ENCODE measurements around the gene STAT5B. TPM values are rescaled to one million over a fixed set of nuclear protein-coding genes. Genes with fewer than 3 reads are reported as not detected.

STAT5B gene
- polyA plus RNA-seq, 3 donors: 37.5 to 39.2 (median 37.6) TPM

- no peak for DNase-seq (ENCODE audit: low read depth in 3 of 3, low spot score in 2 of 3)
Measured at GRCh38 chr17:42286411-42287221, 10.4 kb upstream of the STAT5B start.

DNA sequence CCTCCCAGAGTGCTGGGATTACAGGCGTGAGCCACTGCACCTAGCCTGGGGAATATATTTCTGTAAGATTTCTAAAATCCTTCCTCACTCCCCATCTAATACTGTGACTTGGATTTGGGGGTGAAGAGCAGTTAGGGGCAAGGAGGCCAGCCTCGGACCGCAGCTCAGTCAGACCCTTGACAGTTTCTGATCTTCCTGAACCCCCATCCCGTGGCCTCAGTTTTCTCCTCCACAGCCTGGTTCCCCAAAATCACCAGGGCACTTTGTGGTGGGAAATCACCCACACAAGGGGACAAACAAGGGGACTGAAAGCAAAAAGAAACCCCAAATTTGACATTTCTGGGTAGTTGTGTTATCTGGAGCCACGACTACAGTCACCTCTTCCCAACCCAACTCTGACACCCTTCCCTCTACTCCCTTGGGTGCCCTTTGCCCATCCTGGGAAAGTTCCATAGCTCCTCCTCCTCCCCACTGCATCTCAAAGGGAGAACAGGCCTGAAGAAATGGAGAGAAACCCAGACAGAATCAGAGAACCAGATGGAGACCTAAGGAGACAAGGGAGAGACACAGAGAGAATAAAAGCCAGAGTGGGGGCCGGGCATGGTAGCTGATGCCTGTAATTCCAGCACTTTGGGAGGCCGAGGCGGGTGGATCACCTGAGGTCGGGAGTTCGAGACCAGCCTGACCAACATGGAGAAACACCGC lies 9.3 kb upstream of the STAT5B start:
- DNase-seq (ENCODE audit: low read depth in 3 of 3, low spot score in 2 of 3): no peak

DNA sequence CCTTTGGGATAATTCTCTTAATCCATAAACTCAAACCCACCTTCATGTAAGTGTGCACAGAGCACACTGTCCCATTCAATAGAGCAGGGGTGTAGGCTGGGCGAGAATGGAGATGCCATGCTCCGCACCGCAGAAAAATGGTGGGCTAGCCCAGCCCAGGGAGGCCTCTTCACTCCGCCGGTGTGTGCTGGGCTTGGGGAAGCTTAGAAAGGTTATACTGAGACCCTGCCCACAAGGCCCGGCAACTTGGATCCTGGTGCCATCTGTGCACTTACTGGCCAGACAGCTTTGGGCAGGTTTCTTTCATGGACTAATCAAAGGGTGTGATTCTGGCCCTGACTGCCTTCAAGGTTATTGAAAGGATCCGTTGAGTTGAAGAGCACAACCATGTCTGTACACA lies 8.4 kb upstream of the STAT5B start:
- DNase-seq (ENCODE audit: low read depth in 3 of 3, low spot score in 2 of 3): no peak

DNA sequence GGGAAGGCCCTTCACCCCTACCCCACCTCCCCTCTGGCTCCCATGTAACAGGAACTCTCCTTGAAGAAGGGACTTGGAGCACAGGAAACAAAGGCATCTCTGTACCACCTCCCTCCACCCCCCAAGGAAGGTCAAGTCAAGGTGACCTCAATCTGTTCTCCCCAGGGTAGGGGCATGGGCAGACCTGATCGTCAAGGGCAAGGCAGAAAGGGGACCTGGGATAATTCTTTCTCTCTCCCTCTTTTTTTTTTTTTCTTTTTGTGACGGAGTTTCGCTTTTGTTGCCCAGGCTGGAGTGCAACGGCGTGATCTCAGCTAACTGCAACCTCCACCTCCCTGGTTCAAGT lies 7.8 kb upstream of the STAT5B start:
- no peak for DNase-seq (ENCODE audit: low read depth in 3 of 3, low spot score in 2 of 3)

DNA sequence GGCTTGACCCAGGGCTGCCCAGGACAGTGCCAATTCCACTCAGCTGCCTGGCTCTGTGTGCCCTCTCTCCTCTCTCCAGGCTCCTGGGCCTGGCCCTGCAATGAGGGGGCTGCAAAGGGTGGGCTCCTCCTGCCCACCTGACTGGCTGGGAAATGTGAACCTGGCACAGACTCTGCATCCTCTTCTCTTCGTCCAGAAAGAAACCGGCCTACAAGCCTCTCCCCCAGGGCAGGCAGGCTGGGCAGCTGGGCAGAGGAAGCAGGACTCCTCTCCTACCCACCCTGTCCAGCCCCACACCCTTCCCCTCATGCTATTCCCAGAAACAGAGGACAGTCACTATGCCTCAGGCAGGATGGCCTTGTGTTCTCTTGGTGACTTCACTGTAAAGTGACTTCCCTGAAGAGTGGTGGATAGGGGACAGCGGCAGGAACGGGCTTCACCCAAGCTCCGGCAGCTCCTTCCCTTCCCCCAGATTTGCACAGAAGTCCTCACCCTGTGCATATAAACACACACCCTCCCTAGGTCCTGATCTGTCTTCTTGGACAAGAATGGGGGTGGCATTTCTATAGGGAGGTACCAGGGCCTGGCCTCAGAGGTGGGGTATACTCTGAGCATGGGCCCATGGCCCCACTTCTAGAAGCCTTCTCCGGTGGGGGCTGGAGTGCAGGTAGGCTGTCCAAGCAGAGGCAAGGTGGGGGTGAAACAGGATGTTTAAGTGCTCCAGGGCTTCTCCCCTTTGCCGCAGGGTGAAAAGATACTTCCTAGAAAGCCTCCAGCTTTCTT lies 7.2 kb upstream of the STAT5B start:
- DNase-seq (ENCODE audit: low read depth in 3 of 3, low spot score in 2 of 3): no peak

GRCh38 chr17:42282478-42283080 lies 6.4 kb upstream of the STAT5B start:
- DNase-seq (ENCODE audit: low read depth in 3 of 3, low spot score in 2 of 3): no peak

DNA sequence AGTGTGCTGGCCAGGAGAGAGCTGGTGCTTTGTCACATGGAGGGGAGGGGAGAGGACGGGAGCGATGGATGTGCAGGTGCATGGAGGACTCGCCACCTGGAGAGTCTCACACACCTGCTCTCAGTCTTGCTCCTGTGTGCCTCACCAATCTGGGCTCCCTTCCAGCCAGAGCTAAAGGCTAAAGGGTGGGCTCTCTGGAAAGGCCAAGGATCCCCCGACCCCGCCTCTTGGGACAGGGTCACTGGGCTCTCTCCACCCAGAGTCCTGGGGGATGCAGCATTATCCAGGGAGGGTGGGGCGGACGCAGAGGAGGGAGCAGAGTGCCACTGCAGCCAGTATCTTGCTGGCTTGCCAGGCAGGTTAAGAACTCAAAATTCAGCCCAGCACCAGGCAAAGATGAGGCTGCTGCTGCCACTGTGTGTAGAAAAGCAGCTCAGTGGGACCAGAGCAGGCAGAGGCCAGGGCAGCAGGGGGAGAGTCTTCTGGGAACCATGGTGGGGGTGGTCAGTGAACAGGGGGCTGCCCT lies 5.4 kb upstream of the STAT5B start:
- no peak for DNase-seq (ENCODE audit: low read depth in 3 of 3, low spot score in 2 of 3)

DNA sequence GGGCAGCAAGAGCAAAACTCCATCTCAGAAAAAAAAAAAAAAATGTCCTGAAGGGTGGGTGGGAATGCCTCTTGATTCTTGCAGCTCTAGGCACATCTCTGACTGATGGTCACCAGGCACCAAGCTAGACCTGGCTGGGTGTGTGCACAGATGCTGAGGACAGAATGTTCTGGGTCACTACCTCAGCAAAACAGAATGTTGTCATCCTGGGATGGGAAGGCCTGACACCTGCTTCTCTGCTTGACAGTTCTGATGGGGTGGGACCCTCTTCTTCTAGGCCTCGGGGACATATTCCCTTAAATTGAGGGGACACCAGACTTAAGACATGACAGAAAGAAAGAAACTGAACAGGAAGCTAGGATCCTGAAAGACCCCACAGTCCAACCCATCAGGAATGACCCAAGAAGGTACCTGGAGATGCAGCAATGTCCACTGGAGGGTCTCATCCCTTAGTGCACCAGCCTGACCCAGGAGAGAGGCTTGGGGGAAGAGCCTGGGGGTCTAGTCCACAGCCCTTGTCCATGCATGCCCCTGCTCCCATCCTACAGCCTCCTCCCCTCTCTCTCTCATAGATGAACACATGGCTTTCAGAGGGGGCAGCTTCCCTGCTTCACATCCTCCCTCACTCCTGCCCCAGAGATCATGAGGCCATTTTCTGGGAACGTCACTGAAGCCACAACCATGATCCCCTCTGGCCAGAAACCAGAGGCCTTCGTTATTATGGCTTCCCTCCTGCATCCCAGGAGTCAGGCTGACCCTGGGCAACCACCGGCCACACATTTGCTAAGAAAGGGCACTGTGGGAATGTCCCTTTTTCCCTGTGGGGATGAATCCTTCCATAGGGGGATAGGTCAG lies 3.8 kb upstream of the STAT5B start:
- no peak for DNase-seq (ENCODE audit: low read depth in 3 of 3, low spot score in 2 of 3)

- no peak for DNase-seq (ENCODE audit: low read depth in 3 of 3, low spot score in 2 of 3)
Measured at GRCh38 chr17:42277342-42277712, 1.1 kb upstream of the STAT5B start.

DNA sequence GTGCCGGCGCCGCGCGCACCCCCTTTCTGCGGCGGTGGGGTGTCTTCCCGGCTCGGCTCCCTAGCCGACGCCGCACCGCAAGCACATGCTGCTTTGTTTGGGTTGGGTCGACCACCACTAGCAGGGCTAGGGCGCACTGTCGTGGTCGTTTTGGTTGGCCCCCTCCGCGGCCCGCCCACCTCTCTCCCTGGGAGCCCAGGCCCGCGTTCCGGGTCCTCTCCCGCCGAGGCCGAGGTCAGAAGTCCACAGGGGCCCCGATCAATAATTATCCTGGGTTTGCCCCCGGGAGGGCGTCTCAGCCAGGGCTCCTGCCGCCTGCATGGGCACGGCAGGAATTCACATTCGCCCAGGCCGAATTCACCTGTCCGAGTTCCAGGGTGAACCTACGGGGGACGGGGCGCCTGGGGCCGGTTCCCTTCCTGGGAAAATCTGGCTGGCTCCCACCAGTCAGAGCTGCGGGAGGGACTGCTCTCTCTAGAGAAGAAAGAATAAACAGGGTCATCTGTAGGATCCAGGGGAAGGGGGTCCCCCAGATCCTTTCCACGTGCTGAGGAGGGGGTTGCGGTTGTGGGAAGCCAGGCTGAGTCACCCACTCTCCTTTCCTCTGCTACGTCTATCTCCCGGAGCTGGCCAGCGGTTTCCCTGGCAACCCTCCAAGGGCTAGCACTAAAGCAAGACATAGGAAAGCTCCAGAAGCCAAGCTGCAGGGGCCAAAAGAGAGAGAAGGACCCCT lies 584 bp upstream of the STAT5B start:
- DNase-seq (ENCODE audit: low read depth in 3 of 3, low spot score in 2 of 3): peak in 1 of 3 donors; percentile 23

GRCh38 chr17:42275527-42276358 lies 448 bp downstream of the STAT5B start:
- peak in 1 of 3 donors; percentile 23 for DNase-seq (ENCODE audit: low read depth in 3 of 3, low spot score in 2 of 3)

- DNase-seq (ENCODE audit: low read depth in 3 of 3, low spot score in 2 of 3): no peak
Measured at GRCh38 chr17:42274812-42275526, 1.2 kb downstream of the STAT5B start.

DNA sequence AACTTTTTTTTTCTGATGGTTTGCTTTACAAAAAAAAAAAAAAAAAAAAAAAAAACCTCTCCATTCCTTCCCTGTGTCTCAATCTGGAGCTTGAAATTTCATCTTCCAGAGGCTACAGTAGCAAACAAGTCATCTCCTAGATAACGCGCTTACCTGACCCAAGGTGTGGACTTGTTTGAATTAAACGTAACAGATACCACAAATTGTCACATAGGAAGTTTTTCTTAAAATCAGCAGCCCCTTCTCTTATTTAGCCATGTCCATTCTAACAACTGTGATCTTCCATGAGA lies 2.0 kb downstream of the STAT5B start:
- DNase-seq (ENCODE audit: low read depth in 3 of 3, low spot score in 2 of 3): no peak

- no peak for DNase-seq (ENCODE audit: low read depth in 3 of 3, low spot score in 2 of 3)
Measured at GRCh38 chr17:42273474-42274252, 2.5 kb downstream of the STAT5B start.

GRCh38 chr17:42272162-42272907 lies 3.9 kb downstream of the STAT5B start:
- DNase-seq (ENCODE audit: low read depth in 3 of 3, low spot score in 2 of 3): no peak

DNA sequence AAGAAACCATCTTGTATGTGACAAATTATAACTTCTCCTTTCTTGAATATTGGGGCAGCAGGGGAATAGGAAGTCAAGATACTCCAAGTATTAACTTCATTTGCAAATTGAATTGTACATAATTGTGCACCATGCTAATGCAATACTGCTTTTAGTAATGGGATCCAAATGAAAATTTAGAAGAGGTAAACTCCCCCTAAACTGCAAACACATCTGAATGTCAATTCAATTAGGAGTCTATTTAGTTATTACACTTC lies 4.5 kb downstream of the STAT5B start:
- no peak for DNase-seq (ENCODE audit: low read depth in 3 of 3, low spot score in 2 of 3)

Data from right renal cortex interstitium (tissue), 3 donors.